GF-D8 (cell line): ENCODE data around the gene OR2L8.

Source experiments
- DNase-seq: peaks from one replicate; lab custom pipeline; 2025; lab: John Stamatoyannopoulos, UW

The OR2L8 gene

GRCh38 chr1:247992986-247993385 is 44.3 kb downstream of the OR2L8 start:
- no peak for DNase-seq

- no peak for DNase-seq
Measured at GRCh38 chr1:247998811-247999210, 50.2 kb downstream of the OR2L8 start.
